Body of pancreas (tissue), 4 donors: ENCODE measurements around the gene TRAIP. TPM values are rescaled to one million over a fixed set of nuclear protein-coding genes. Genes with fewer than 3 reads are reported as not detected.

Source experiments
- ATAC-seq: fragments of 150-250 bp; one replicate; pipeline ENCODE4 v1.9.1; 2016
- DNase-seq, 4 donors: peaks; one replicate each; pipeline ENCODE4 v3.0.0-alpha.2; 2019
- H3K27ac ChIP-seq, 4 donors: fragments of 200-600 bp; sonication (generic); 1 replicate in 3 of 4; 2 replicates in 1 of 4; pipeline versions ENCODE4 v1.5.1 to v1.6.1; 2016 to 2019; ENCODE audit warnings: mild to moderate bottlenecking in 1 of 4, mixed read lengths in 1 of 4, moderate library complexity in 1 of 4
- H3K27me3 ChIP-seq, 2 donors: fragments of 200-600 bp; sonication (generic); one replicate each; pipeline ENCODE4 v1.6.0; 2016; ENCODE audit warnings: mild to moderate bottlenecking in 1 of 2
- H3K36me3 ChIP-seq, 2 donors: fragments of 200-600 bp; sonication (generic); replicated peaks in 1 of 2; 2 replicates each; pipeline ENCODE4 v1.5.1; 2016; ENCODE audit warnings: low read depth in 2 of 2; ENCODE audit not compliant: insufficient read depth in 1 of 2
- H3K4me1 ChIP-seq: fragments of 200-600 bp; sonication (generic); one replicate; pipeline ENCODE4 v1.6.0; 2016
- H3K4me3 ChIP-seq, 2 donors: fragments of 200-600 bp; sonication (generic); 1 replicate in 1 of 2; 2 replicates in 1 of 2; pipeline ENCODE4 v1.5.1; 2016 to 2019
- H3K9me3 ChIP-seq, 3 donors: fragments of 200-600 bp; sonication (generic); 1 replicate in 2 of 3; 2 replicates in 1 of 3; pipeline ENCODE4 v1.5.1; 2016
- POLR2A ChIP-seq, 3 donors: fragments of 450-650 bp; IDR thresholded peaks; one replicate each; pipeline ENCODE4 v1.6.1; 2016; ENCODE audit warnings: antibody characterized with exemption in 3 of 3, mild to moderate bottlenecking in 2 of 3
- WGBS, 2 donors: methylation state at CpG; one replicate each; pipeline ENCODE4 v1.1.5; 2017; 5-methylcytosine and 5-hydroxymethylcytosine counted together
- intact Hi-C: fragments of 100-400 bp; cut with DNase I; formaldehyde crosslinking; loops from one replicate; pipeline ENCODE4 v1.15.1; 2023
- total RNA-seq, 2 donors: library from RNA; depleted of rRNA; stranded (reverse); fragments of >200 nt; gene quantifications; one replicate each; pipeline ENCODE4 v1.1.0, GENCODE V29; 2016
- TF ChIP-seq, protein P1 (sequence below), 7 experiments: fragments of 450-650 bp in 4 of 7; fragments of 200-600 bp in 3 of 7; sonication (generic) in 3 of 7; IDR thresholded peaks; one replicate each; pipeline ENCODE4 v1.5.1; 2016 to 2019; ENCODE audit warnings: antibody characterized with exemption in 7 of 7

TRAIP gene
- total RNA-seq, 2 donors from 2014 or later: 1.8 to 3.6 TPM

DNA sequence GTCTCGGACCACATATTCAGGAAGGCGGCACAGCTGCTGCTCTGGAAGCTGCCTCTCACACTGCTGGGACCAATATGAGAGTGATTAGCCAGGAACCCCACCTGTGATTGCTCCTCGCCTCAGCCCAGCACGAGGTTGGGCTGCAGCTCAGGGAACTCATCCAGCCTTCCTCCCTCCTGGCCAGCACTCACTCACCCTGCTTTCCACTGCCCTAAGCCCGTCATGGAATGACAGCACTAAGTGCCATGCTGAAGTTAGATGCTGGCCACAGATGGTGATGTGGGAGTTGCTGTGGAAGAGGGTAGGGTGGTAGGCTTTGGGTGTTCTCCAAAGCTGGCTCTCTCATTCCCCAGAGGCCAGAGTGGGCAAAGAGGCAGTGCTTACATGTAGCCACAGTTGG, 40.0 kb upstream of the TRAIP start:
- no peak for TF ChIP-seq POLR2A (IDR thresholded peaks at IDR 0.05)
- TF ChIP-seq, protein P1, sequence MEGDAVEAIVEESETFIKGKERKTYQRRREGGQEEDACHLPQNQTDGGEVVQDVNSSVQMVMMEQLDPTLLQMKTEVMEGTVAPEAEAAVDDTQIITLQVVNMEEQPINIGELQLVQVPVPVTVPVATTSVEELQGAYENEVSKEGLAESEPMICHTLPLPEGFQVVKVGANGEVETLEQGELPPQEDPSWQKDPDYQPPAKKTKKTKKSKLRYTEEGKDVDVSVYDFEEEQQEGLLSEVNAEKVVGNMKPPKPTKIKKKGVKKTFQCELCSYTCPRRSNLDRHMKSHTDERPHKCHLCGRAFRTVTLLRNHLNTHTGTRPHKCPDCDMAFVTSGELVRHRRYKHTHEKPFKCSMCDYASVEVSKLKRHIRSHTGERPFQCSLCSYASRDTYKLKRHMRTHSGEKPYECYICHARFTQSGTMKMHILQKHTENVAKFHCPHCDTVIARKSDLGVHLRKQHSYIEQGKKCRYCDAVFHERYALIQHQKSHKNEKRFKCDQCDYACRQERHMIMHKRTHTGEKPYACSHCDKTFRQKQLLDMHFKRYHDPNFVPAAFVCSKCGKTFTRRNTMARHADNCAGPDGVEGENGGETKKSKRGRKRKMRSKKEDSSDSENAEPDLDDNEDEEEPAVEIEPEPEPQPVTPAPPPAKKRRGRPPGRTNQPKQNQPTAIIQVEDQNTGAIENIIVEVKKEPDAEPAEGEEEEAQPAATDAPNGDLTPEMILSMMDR (IDR thresholded peaks at IDR 0.05): no peak
- H3K4me3 ChIP-seq: no peak overlapping the region
- 79 to 90% methylated on average over 4 to 5 of the region's 5 CpGs for WGBS, 2 donors
- no peaks in the 10 kb centered on the region for H3K9me3 ChIP-seq
- no peaks in the 10 kb centered on the region for H3K36me3 ChIP-seq
- no peak overlapping the region for H3K27ac ChIP-seq
- intact Hi-C loops: no loop called here
- ATAC-seq: no peak
- H3K4me1 ChIP-seq: peaks cover 15% of the 10 kb centered on the region
- no peaks in the 10 kb centered on the region for H3K27me3 ChIP-seq
- DNase-seq: no peak

DNA sequence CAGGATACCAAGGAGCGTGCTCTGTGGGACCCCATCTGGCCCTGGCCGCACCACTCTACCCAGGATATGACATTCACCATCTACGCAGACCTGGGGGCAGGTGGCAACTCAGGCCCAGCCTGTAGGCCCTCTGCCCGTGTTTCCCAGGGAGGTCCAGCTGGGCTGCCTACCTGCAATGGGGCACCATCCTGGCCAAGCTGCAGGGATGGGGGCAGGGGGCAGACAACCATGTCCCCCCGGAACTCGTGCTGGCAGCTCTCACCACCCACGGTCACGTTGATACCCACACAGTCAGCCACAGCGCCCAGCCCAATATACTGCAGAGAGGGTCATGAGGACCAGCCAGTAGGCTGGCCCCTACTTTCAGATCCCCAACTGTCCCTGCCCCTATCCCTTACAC, 39.4 kb upstream of the TRAIP start:
- no peak for TF ChIP-seq POLR2A (IDR thresholded peaks at IDR 0.05)
- TF ChIP-seq, protein P1 (IDR thresholded peaks at IDR 0.05): no peak
- Histone ChIP-seq H3K27me3 (no peaks in the 10 kb centered on the region), H3K4me3 (no peak overlapping the region), H3K27ac (no peak overlapping the region), H3K9me3 (no peaks in the 10 kb centered on the region), H3K4me1 (peaks cover 10% of the 10 kb centered on the region), H3K36me3 (no peaks in the 10 kb centered on the region)
- 91% methylated on average over 9 of the region's 9 CpGs; no CpG with 5 or more reads in 1 of the 2 donors for WGBS, 2 donors
- no peak for ATAC-seq
- no peak for DNase-seq
- intact Hi-C loops: no loop called here

DNA sequence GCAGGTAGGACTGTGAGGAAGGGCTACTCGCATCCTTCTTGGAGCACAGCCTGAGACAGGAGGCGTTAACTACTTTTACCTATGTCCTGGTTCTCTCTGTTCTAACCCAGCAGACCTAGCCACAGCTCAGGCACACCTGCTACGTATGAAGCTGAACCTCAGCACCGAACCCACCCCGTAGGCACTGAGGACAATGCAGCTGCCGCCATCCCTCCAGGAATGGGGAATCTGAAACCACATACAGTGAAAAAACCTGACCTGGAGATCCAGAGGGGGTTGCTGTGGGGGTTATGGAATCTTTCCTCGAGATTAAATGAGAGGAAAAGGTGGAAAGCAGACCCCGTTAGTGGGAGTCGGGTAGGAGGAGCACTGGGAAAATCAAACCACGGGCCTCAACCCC, 32.9 kb upstream of the TRAIP start:
- no peak for DNase-seq
- no peaks in the 10 kb centered on the region for H3K36me3 ChIP-seq
- no peak overlapping the region for H3K27ac ChIP-seq
- TF ChIP-seq, protein P1 (IDR thresholded peaks at IDR 0.05): no peak
- no peak for TF ChIP-seq POLR2A (IDR thresholded peaks at IDR 0.05)
- H3K4me1 ChIP-seq: no peaks in the 10 kb centered on the region
- no peaks in the 10 kb centered on the region for H3K9me3 ChIP-seq
- no peak overlapping the region for H3K4me3 ChIP-seq
- intact Hi-C loops: no loop called here
- no peak for ATAC-seq
- H3K27me3 ChIP-seq: no peaks in the 10 kb centered on the region
- 79 to 91% methylated on average over 10 of the region's 10 CpGs for WGBS, 2 donors

DNA sequence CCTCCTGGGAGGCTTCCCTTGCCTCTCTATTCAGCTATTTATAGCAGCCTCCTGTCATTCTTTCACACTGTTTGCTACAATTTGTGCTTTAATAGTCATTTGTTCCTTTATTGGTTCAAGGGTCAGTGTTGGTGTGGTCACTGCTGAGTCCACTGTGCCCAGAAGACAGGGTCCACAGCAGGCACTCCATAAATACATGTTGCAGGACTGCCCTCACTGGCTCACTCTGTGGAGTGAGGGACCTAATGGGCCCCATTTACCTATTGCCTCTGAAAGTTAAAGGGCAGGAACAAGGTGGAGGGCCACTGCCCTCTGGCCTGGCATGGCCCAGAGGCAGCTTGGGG, 30.5 kb upstream of the TRAIP start:
- intact Hi-C loops: no loop called here
- no peak overlapping the region for H3K27ac ChIP-seq
- ATAC-seq (no peak), DNase-seq (no peak)
- H3K4me3 ChIP-seq: no peak overlapping the region
- H3K4me1 ChIP-seq: no peaks in the 10 kb centered on the region
- TF ChIP-seq POLR2A (IDR thresholded peaks at IDR 0.05): no peak
- TF ChIP-seq, protein P1 (IDR thresholded peaks at IDR 0.05): no peak
- H3K27me3 ChIP-seq: no peaks in the 10 kb centered on the region
- H3K36me3 ChIP-seq: no peaks in the 10 kb centered on the region
- no peaks in the 10 kb centered on the region for H3K9me3 ChIP-seq

DNA sequence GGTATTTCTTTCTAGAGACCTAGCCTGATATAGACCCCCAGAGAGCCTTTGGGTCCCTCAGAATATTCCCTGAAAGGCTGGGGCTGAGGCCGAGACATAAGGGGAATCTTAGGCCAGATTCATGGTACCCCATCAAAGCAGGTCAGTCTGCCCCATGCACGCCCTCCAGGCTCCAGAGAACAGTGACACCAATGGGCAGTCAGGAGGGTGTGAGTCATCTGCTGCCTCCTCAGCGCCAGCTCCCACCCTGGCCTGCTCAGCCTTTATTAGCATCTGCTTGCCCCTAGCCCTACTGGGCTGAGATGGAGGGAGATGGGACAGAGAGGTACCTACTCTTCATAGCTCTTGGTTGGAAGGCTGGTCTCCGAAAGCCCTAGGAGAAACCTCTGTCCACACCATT, 27.6 kb upstream of the TRAIP start:
- no peak for ATAC-seq
- no peak for TF ChIP-seq POLR2A (IDR thresholded peaks at IDR 0.05)
- TF ChIP-seq, protein P1 (IDR thresholded peaks at IDR 0.05): no peak

More for the DNA sequence above, 27.6 kb upstream of the TRAIP start:
- intact Hi-C loops: no loop called here
- no peak overlapping the region for H3K4me3 ChIP-seq
- H3K27me3 ChIP-seq: no peaks in the 10 kb centered on the region
- no peak for DNase-seq
- WGBS, 2 donors: 89% methylated on average over 3 to 4 of the region's 4 CpGs
- no peaks in the 10 kb centered on the region for H3K4me1 ChIP-seq
- no peaks in the 10 kb centered on the region for H3K9me3 ChIP-seq
- no peaks in the 10 kb centered on the region for H3K36me3 ChIP-seq
- H3K27ac ChIP-seq: no peak overlapping the region
